8988T (cell line): ENCODE data around the gene DNAJC6.
"Not testable (repeated sequence)": the region's sequence is repeated elsewhere in the genome, so short reads cannot be mapped to it uniquely, and the experiment has no call there.

Source experiments
- DNase-seq: peaks from one replicate; pipeline ENCODE4 v3.0.0; 2011

Gene DNAJC6

DNA sequence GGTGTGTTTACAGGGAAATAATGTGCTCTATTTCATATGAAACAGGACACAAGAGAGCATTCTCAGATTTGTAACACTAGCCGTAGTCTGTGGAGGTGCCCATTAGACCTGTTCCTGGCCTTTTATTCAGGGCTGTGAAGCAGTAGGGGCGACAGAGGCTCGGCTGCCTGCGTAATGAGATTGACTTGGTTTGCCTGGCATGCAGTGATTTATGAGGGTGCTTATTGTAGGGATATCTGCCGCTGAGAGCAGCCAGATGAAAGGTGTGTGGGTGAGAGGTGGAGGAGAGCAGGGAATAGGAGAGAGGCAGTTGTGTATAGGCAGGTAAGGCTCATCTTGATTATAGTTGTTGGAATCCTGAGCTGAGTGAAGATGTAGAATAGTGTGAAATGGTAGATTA, 51.3 kb downstream of the DNAJC6 start:
- no peak for DNase-seq

- DNase-seq: no peak
Observed at GRCh38 chr1:65362545-65362944, 53.2 kb downstream of the DNAJC6 start.

DNA sequence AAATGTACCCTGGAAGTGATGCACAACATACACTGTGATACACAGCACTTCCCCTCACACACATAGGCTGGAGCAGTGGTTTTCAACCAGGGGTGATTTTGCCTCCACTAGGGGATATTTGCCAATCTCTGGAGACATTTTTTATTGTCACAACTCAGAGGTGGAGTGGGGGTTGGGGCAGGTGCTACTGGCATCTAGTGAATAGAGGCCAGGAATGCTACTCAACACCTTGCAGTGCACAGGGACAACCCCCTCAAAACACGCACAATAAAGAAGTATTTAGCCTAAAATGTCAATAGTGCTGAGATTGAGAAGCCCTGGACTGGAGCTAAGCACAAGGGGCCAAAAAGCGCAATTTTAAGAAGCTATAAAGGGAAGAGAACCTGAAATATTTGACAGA, 54.1 kb downstream of the DNAJC6 start:
- DNase-seq: no peak

DNA sequence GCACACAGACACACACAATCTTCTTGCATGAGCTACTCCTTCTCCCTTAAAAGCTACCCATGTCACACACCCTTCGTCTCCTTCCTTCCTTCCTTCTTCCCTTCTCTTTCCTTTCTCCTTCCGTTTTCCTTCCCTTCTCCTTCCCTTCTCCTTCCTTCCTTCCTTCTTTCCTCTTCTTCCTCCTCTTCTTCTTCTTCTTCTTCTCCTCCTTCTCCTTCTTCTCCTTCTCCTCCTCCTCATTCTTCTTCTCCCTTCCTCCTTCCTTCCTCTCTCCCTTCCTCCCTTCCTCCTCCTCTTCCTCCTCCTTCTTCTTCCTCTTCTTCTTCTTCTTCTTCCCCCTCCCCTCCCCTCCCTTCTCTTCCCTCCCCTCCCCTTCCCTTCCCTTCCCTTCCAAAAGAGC, 59.1 kb downstream of the DNAJC6 start:
- no peak for DNase-seq

DNA sequence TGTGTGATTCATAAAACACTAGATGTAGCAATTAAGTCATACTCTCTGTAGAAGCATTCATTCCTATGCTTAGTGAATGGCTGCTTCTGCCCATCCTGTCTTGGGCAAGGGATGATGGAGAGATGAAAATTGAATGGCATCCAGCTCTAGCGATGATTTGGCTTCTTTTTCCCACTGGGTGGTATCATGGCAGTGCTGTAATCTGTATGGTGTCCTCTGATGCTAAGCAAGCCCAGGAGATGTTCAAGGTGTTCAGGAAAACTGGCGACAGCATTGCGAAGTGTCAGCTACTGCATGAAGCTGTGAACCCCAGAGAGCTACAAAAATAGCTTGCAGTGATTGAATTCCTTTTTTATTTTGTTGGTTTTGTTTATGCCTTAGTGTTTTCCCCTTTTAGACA, 62.2 kb downstream of the DNAJC6 start:
- DNase-seq: no peak

DNA sequence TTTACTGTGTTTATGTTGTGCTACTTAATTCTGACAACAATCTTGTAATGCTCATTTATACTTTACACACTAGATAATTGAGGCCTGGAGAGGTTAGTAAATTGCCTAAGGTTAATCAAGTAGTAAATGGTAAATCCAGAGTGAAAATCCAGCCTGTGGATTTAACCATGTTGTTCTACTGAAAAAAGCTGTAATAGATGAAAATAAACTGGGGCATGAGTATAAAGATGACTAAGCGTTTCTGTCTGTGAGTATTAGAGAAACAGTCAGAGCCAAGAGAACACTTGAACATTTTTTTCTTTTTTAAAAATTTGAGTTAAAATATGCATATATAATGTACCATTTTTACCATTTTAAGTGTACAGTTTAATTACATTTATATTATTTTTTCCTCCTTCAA, 63.2 kb downstream of the DNAJC6 start:
- DNase-seq: no peak

DNA sequence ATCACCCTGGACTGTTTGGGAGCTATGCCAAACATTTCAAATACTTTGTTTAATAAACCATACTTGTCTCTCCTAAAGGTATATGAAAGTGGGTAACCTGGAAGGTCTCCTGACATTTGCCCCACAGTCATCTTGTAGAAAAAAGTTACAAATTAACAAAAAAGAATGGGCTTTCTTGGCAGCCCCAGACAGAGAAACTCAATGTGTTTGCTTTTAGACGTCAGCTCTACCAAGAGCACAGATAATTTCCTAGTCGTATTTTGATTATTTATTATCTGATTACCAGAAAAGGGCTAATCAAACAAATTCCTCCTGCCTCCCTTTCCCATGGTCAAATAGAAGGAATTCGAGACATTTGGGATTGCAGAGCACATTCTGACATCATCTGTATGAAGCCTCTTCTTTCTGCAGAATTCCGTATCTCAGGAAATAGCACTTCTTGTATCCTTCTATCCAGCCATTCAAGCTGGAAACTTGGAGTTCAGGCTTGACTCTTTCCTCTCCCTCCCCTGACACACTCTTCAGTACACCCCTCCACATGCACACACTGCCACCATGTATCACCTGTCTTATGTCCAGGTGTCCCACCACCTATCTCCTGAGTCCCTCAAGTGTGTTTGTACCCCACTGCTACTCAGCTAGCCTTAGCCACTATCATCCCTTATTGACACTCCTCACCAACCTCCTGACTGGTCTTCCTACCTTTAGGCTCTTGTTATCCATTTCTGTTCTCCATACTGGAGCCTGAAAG, 68.3 kb downstream of the DNAJC6 start:
- DNase-seq: no peak

DNA sequence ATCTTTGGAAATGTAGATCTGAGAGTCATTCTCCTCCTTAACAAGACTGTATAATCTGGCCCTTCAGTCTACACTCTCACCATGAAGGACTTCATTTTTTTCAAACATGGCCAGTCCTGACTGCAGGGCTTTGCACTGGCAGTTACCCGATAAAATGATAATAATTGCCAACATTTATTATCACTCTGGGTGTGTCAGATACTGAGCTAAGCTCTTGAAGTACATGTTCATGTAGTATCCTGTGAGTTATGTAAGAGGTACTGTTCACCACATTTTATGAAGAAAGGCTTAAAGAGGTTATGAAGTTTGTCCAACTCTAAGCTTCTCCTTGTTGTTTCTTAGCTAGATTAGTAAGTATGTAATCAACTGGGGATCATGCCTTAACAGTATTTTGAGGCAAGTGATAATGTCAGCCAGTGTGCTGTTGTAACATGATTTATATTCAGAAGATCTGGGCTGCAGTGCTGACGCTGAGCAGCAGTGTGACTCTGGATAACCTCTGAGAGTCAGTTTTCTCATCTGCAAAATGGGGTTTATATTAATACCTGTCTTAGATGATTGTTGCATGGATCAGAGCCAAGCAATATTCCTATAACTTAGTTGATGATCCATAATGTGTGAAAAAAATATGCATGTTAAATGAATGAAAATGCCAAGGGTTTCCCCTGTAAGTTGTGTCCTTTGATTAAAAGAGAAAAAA, 69.1 kb downstream of the DNAJC6 start:
- no peak for DNase-seq

- not testable (repeated sequence) for DNase-seq
Observed at GRCh38 chr1:65384426-65384825, 75.1 kb downstream of the DNAJC6 start.

DNA sequence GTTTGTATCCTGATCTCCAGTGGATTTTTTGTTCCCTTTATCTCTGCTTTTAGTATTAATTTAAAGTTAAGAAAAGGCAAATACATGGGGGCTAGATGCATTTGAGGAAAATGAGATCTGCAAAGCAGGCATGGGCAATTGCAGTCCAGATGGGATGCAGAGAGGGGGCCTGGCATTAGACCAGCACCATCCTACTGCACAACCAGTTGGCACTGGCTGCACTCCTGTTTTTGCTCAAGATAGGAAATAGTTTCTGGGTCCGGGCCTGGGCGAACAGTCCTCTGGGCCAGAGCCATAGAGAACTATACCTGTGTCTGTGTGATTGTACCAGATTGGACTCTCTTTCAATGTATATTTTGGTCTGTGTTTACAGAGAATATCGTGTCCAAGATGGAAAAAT, 77.1 kb downstream of the DNAJC6 start:
- no peak for DNase-seq

DNA sequence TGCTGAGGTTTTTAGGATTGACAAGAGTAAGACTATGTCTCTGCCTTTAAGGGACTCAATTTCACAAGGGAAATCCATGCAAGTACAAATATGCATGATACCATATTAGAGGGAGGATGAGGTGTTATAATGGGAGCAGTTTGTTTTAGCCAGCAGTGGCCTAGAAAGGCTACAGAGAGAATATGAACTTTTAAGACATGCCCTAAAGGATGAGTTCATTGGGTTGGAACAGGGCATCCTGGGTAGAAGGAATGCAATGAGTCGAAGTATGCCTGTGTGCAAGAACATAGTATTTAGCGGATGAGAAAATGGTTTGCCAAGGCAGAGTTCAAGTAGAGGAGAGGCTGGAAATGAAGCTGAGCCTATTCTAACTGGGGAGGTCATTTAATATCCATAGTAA, 78.5 kb downstream of the DNAJC6 start:
- DNase-seq: no peak

- no peak for DNase-seq
Observed at GRCh38 chr1:65388908-65389695, 79.8 kb downstream of the DNAJC6 start.

DNA sequence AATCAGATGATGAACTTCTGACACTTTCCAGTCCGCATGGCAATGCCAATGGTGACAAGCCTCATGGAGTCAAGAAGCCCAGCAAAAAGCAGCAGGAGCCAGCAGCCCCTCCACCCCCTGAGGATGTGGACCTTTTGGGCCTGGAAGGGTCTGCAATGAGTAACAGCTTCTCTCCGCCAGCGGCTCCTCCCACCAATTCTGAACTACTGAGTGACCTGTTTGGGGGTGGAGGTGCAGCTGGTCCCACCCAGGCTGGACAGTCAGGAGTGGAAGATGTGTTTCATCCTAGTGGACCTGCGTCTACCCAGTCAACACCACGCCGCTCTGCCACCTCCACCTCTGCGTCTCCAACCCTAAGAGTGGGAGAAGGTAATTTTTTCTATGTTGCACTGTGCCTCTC, 83.2 kb downstream of the DNAJC6 start:
- no peak for DNase-seq

DNA sequence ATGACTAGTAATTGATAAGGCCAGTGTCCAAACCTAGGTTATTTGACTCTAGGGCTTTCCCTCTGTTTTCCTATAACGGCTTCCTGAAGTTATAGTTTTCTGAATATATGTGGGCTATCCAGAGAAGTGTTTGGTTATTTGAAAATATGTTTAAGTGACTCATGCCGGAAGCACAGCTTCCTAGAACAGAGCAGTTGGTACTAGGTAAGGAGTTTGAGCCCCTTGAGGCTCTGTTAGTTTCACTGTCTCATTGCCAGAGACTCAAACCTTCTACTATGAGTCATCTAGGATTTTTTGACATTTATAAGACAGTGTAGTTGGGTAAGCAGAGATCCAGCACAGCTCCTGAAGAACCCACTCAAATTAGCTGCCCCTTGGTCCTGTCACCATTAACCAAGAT, 84.0 kb downstream of the DNAJC6 start:
- DNase-seq: no peak

DNA sequence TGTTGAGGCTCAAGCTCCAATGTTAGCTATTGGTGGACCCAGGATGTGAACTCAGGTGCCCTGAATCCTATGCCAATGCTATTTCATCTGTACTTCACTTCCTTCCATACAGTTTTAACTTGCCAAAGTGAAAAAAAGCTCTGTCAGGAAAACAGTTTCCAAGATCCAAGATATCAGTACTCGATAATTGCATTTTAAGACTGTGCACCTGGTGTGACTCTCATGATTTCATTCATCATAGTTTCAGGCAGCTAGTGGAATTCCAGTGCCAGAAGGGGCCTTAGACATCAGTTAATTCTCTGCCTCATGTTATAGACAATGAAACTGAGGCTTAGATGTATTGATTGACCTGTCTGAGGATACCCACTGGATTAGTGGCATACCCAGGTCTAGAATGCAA, 84.6 kb downstream of the DNAJC6 start:
- DNase-seq: no peak

GRCh38 chr1:65395887-65396612, 86.7 kb downstream of the DNAJC6 start:
- DNase-seq: no peak

GRCh38 chr1:65398083-65398482, 88.7 kb downstream of the DNAJC6 start:
- no peak for DNase-seq

DNA sequence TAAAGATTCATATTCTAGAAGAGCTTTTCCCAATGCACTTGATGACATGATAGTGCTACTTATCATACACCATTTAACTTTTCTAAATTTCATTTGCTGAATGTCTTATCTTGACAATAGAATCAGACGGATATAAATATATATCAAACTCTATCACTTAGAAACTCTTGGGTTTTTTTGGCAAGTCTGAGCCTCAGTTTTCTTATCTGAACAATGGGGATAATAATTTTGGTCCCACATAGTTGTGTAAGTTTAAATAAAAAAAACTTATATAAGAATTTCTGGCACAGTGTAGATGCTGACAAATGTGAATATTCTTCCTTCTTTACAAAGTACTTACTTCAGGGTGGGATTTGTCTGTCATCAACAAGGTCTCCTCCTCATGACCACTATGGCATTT, 89.7 kb downstream of the DNAJC6 start:
- no peak for DNase-seq

DNA sequence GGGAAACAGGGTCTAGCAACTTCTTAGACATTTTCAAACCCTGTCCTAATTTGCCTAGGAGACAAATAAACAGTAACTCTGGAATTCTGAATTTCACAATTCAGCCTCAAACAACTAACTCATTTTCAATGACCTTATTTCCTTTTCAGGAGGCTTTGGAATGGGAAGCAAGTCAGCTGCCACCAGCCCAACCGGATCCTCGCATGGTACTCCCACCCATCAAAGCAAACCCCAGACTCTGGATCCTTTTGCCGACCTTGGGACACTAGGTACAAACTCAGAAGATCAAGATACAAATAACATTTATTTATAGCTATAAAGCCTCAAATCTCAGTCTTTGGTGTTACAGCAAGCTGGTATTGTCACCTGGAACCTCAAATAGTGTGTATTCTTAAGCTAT, 92.3 kb downstream of the DNAJC6 start:
- no peak for DNase-seq

DNA sequence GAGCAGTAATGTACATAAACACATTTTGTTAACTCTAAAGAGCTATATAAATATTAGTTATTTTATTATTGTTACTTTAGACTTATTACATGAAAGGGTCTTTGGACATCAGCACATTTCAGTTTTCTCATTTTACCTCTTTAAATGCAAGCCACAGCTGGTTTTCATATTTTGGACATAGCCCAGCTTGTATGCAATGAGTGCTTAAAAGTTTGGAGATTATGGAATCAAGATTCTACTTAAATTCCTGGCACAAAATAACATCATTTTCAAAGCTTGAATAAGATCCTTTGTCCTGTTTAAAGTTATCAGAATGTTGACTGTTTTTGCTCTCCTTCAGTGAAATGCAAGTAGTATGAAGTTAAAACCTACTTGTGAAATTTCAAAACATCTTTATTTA, 95.6 kb downstream of the DNAJC6 start:
- DNase-seq: no peak

- no peak for DNase-seq
Observed at GRCh38 chr1:65407877-65408276, 98.5 kb downstream of the DNAJC6 start.

GRCh38 chr1:65409314-65409713, 100.0 kb downstream of the DNAJC6 start:
- DNase-seq: no peak

DNA sequence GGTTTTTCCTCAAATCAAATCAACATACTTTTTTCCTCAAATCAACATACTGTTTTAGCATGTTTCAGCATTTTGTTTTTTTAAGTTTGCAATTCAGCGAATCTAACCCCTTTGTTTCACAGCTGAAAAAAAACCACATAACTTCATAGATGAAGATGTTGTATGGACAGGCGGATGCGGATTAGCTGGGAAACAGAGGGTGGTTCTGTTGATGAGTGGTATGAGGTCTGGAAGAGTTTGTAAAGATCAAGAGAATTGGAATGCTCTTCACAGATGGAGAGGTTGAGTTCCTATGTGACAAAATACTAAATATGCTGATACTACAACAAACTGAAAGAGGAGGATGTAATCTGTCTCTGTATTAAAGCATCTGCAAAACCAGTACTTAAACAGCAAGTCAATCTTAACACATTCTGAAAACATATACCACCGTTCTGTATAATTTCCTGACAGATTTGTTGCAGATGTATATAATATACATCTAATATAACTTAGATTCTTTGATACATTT, 100.5 kb downstream of the DNAJC6 start:
- DNase-seq: no peak
